Dedifferentiated amniotic fluid mesenchymal stem cell (primary cell): ENCODE data around the gene STAT6.
"Not testable (repeated sequence)": the region's sequence is repeated elsewhere in the genome, so short reads cannot be mapped to it uniquely, and the experiment has no call there.

Experiments used
- DNase-seq: peaks from one replicate; pipeline ENCODE4 v3.0.0-alpha.2; 2016; ENCODE audit errors: extremely low spot score

The STAT6 gene

DNA sequence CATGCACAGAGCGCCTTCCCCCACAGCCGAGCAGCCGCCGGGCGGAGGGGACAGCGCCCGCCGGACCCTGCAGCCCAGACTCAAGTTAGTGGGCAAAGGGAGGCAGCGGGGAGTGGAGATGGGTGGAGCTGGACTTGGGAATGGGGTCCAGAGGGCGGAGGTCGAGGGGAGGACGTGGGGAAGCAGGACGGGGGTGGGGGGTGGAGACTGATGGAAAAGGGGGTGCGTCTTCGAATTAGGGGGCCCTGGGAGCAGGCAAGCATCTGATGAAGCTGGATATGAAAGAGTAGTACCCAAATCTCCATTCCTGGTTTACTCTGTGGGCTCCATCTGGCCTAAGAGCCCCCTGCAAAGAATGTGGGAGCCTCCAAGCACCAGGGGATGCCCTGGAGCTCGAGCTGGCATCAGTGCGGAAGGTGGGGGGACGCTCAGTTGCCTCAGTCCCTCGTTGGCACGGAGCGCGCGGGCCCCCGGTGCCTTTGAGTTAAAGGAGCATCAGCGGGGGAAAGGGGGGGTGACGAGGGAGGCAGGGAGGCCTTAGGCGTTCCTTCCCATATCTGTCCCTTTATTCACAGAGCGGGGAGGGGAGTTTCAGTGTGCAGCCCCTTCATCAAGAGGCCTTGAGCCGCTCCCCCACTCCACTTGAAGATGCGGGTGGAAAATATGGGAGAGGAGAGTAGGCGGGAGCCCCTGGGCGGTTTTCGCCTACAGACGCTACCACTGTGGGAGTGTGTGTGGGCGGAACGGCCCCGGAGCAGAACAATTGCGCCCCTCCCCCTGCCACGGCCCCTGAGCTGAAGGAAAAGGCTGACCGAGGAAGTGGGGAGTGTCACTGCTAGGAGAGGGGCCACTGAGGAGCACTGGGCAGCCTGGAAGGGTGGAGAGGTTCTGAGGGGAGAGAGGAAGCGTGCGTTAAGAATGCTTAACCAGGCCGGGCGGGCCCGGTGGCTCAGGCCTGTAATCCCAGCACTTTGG is 21.6 kb downstream of the STAT6 start:
- peak; percentile 22 for DNase-seq

DNA sequence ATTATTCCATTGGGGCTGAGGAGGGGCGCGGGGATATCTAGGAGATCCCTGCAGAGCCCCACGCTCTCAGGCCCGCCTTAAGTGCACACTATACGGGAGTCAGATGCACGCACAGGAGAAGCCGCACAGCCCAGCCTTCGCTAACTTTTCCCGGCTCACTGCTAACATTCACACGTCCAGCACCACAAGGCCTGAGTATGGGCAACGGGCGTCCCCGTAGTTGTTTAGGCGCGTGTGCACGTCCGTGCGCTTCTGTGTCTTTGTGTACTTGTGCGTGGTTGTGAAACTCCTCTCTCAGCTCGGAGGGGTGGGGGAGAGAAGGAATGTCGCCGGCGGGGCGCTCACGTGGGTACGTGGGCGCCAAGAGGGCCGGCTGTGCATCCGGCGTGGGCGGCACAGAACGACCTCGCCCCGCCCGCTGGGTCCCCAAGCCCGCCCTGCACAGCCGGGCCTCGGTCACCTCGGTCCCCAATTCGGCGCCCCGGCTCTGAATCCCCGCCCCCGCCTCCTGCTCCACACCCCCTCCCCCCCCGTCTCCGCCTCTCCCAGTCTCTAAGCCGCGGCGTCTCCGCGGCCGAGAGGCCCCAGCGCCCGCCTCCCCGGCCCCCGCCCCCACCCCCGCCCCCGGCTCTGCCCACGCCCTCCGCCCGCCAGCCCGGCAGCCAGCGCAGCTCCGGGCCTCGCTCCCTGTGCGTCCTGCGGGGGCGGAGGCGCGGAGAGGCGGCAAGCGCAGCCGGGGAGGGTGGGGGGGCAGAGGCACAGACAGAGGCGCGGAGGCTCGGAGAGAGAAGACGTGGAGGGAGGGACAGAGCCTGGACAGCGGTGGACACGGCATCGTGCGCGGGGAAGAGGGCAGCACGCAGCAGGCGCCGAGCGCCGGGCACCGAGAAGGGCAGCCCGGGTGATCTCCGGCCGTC is 22.6 kb downstream of the STAT6 start, which contains the start of gene NAB2:
Gene NAB2 (plus strand): TSS at position 761 of the 917 bp plus-strand sequence. CDS start 158 bp downstream, outside the sequence.
- peak; percentile 93 for DNase-seq

DNA sequence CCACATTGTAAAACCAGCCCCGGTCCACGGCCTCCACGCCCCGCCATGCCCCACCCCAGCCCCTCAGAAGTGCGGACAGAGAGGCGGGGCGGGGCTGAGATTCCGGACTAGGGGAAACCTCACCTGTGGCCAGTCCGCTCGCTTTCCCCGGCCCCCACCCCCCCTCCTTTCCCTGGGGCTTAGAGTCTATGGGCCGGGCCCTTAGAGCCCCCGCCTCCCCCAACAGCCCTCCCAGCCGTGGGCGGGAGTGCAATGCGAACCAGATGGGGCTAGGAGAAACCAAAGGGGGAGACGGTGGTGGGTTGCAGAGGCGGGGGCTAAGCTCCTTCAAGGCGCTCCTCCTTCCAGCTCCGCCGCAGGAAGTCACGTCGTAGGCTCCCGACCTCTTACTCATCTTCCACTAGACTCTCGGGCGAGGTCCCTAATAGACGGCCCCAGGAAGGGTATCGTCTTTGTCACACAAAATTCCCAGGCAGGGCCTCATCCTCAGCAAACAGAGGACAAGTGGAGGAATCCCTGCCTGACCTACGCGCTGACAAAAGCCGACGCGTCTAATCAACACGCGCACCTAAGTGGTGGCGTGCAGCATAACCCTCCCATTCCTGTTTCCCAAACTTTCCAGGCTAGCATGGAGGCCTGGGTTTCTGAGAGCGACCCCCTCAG is 23.3 kb downstream of the STAT6 start:
- peak; percentile 90 for DNase-seq

DNA sequence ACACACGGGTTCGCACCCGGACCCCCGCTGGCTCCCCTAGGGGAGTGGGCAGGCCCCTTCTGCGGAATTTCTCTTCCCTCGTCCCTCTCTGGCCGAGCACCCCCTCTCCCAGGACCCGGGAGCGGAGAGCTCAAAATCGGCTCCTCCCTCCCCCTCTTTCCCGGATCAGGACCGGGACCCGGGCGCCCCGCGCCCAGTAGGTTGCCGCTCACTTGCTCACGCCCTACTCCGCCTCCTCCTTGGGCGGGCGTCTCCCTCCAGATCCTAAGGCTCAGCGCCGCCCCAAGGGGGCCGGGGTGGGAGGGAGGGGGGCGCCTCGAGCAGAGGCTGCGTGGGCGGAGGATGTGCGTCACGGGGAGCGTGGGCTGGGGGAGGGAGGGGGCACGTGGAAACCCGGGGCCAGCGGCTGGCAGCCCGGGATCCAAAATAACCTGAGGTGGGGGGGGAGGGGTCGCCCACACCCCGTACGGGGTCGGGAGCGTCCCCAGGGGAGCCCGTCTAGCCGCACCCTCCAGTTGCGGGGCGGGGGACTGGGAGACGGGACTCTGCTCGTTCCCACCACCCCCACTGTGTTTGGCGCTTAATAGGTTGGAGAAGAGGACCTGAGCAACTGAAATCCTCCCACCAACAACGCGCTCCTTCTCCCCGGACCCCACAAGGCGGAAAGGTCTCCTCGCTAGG is 24.0 kb downstream of the STAT6 start:
- DNase-seq = peak; percentile 80

DNA sequence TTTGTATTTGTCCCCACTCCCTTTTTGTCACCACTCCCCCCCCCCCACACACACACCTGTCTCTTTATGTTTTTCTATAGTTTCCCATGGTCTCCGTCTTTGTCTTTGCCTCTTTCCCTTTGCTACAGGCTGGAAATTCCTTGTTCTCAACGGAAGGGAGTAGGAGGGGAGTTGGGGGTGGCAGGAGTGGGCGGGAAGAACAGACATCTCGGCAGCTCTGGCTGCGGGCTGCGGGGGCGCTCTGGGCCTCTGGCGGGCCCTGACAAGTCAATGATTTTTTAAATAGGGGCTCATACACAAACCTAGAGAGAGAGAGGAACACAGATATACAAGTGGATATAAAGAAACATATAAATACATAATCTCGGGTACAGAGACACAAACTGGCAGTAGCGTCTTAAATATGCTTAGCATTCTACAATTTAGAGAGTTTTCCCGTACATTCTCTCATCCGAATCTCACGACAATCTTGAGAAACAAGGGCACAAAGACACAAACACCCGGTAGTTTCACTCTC is 24.6 kb downstream of the STAT6 start:
- peak; percentile 47 for DNase-seq

DNA sequence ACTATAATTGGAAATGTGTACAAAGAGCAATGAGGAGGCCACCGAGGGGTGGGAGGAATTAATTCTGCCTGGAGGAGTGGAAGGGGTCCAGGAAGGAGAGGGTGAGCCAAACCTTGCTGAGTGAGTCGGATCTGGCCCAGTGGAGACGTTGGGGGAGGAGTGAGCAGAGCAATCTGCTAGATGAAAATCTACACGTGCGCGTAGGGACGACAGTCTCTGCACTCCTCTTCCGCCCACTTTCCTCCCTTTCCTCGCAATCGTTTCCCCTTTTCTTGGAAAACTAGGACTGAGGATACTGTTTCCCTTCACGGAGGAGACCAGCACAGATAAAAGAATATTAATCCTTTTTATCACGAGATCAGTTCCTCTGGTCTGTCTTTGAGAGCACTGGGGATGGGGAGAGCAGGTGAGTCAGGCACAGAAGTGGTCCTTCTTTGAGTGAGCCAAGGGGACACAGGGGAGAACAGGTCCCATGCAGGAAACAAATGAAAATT is 25.1 kb downstream of the STAT6 start:
- DNase-seq = peak; percentile 43

DNA sequence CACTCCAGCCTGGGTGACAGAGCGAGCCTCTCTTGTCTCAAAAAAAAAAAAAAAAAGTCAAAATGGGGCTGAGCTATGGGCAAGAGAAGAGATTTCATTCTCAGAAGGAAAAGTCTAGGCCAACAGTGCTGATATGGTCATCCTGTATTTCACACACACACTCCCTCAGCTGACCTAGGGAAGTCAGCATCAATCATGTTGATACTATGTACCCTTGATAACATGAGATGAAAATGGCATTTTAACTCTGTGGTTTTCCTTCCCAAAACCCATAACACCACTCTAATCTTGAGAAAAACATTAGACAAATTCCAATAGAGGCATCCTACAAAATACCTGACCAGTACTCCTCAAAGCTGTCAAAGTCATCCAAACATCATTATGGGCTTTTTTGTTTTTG is 30.3 kb downstream of the STAT6 start:
- DNase-seq = no peak

DNA sequence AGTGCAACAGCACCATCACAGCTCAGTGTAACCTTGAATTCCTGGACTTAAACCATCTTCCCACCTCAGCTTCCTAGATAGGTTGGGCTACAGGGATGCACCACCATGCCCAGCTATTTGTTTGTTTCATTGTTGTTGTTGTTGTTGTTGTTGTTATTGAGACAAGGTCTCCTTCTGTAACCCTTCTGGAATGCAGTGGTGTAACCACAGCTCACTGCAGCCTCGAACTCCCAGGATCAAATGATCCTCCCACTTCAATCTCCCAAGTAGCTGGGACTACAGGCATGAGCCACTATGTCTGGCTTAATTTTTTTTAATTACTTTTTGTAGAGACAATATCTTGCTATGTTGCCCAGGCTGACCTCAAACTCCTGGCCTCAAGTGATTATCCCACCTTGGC is 31.3 kb downstream of the STAT6 start:
- no peak for DNase-seq

DNA sequence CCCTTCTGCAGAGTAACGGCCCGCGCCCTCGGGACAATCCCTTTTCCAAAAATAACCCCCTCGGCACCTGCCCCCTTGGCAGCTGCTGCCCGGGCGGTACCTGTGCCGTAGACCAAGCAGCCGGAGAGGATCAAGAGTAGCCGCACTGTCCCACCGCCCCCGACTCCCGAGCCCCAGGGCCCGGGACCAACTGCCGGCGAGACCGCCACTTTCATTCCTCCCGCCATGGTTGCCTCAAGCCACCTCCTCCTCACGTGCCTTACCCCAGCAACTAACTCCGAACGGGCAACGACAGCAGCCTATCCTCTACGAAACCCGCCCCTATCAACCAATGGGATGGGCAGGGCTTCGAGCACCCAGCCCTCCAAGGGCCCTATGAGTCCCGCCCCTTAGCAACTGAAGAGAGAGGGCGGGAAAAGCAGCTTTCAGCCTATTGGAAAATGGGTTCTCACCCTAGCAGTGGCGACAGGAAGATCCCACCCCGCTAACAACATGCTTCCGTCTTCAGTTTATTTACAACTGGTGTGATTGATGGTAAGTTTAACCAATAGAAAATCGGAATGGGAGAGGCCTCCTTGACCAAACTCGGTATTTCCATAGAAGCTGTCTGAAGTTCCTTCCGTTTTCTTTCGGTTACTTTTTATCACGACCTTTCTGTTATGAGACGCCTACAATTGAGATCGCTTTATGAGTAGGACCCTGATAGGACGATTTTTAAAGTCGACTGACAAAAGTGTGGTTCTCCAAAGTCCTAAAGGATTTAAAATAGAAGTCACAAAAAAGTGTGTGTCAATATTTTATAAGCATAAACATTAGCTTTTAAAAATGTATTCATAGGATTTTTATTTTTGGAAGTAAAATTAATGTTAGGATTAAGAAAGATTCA is 32.4 kb downstream of the STAT6 start, which contains the start of gene NEMP1:
Gene NEMP1 (minus strand): TSS at position 273 of the 886 bp plus-strand sequence. CDS start 46 bp downstream, at position 227.
- peak; percentile 100 for DNase-seq

DNA sequence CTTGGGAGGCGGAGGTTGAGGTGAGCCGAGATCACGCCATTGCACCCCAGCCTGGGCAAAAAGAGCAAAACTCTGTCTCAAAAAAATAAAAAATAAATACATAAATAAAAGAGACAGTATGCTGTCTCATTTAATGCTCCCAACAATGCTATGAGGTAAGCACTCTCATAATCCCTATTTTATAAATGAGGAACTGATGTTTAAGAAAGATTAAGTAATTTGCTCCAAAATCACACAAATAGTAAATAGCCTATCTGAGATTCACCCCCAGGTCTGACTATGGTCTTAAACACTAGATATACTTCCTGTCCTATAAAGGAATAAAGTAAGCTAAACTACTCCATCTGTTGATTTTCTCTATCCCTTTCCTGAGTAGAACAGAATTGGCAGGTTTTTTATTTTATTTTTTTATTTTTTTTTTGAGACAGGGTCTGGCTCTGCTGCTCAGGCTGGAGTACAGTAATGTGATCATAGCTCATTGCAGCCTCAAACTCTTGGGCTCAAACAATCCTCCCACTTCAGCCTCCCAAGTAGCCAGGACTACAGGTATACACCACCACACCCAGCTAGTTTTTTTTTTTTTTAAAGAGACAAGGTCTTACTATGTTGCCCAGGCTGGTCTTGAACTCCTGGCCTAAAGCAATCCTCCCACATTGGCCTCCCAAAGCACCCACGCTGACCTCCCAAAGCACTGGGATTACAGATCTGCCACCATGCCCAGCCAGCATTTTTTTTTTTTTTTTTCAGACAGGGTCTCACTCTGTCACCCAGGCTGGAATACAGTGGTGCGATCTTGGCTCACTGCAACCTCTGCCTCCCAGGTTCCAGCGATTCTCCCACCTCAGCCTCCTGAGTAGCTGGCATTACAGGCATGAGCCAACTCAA is 37.4 kb downstream of the STAT6 start:
- DNase-seq = not testable (repeated sequence)

DNA sequence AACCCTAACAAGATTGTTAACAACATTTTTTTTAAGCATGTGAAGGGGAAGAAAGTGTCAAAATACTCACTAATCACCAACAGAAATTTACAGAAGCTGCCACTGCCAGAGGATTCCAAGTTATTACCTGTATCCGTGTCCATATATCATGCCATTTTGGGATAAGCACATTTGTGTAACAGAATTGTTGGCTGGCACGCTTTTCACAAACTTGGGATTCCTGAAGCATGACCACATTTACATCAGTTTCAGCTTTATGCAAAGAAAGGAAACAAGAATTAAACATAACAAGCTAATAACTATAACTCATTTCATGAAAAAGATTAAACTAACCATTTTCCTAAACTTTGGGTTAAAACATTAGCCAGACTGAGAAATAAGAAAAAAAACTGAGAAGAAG is 38.5 kb downstream of the STAT6 start:
- peak; percentile 66 for DNase-seq

DNA sequence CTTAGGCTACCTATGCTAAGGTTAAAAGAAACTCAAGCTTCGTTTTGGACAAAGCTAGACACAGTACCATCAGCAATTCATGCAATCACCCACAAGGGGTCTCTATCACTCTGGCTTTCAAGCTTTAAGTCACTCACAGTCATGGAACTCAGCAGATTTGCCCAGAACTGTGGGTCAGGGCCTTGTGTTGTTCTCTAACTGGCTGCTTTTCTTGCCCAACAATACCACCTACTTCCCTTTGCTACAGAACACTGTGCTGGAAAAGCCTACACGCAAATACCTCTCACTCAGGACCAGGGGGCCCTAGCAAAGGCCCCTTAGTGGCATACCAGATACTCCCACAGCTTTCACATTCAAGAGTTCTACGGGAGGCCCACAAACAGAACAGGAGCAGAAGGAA is 41.6 kb downstream of the STAT6 start:
- peak; percentile 91 for DNase-seq

DNA sequence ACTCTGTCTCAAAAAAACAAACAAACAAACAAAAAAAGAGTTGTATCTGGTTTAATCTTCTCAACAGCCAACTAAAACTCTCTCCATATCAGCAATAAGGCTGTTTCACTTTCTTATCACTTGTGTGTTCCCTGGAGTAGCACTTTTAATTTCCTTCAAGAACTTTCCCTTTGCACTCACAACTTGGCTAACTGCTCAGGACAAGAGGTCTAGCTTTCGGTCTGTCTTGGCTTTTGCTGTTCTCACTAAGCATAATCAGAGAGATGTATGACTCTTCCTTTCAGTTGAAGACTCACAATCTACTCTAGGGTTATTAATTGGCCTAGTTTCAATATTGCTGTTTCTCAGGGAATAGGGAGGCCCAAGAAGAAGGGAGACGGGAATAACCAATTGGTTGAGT is 44.9 kb downstream of the STAT6 start:
- no peak for DNase-seq

DNA sequence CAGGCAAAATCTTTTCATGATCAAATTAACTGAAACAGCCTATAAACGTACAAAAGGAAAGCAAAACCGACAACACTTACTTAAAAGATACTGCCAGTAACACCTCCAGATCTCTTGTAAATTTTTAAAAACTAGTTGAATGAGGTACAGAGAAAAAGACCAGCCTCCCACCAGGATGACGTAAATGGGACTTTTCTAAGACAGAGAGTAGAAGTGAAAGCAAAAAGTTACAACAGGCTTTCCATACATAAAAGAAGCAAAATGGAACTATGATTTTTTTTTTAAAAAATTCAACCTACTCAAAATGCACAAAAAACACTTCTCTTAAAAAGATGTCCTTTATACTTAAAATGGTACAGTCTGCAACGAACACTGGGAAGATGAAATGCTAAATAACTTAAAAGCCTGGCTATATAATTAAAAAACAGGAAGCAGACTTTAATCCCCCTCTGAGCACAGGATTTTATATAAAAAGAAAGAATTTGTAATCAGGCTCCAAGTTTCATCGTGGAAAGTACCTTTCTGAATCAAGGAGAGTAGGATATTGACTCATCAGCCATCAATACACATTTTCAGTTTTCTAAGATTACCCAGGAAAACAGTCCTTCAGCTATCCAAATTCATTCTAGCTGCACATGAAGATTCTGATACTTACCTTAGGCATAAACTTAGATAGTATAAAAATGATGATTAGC is 47.0 kb downstream of the STAT6 start:
- DNase-seq = no peak

DNA sequence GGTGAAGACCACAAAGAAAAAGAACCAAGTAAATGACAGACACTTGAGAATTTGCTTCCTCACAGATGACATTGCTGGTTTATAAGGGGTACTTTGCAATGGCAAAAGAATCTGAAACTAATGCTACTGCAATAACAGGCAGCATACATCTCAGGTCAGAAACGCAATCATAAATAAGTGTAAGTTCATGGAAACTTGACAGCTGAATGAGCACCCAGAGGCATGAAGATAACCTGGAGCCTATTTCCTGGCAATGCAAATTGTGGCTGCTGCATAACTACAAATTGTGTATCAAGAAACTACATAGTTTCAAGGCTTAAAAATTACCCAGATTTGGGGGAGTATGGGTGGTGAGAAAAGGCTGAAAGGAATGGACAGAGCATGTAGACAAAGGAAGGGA is 52.7 kb downstream of the STAT6 start:
- DNase-seq = no peak

DNA sequence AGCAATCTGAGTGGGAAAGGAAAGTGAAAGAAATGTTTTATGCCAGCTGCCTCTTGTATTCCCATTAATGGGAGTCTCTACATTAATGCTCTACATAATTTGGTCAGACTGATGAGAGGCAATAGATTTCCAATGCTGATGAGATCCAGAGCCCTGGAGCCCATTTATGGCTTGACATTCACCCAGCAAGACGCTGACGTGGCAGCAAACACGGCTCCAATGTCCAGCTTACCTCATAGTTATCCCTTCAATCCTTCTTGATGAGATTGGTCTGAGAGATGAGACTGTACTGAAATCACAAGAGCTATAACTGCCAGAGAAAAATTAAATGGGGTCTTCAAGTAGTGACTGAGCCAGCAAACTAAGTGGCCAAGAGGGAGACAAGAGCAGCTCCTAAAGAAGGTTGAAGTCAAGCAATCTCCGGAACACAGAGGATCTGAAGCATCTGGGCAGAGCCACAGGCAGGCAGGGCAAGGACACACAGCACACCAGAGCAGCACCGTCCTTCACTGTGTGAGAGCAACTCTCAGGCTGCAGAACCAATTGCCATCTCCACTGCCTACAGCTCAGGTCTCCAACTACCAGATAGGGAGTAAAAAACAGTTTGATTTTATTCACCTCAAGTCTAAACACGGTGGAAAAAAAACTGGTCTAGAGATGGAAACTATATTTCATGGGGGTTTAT is 54.0 kb downstream of the STAT6 start:
- DNase-seq = no peak

DNA sequence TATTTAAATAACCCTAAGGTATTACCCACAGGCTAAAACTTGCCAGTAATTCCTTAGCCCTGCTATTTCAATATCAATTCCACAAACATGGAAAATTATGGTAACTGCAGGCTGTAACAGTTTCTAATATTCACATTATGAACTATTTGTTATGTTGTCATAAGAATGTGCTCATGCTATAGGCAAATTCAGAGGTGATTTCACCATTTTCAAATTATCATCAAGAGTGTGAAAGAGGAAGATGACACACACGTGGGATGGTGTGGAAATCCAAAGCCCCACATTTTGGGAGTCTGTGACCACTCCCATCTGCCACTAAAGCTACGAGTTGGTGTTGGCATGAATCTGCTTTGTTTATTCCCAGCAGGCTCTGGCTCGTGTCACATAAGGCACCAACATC is 55.3 kb downstream of the STAT6 start:
- DNase-seq = no peak
